Activated CD8-positive, alpha-beta memory T cell treated with anti-CD3 and anti-CD28 coated beads for 4 hours (primary cell): ENCODE results near the gene ABCA4.

Experiments
- DNase-seq, 2 donors: peaks; one replicate each; pipeline ENCODE4 v3.0.0-alpha.2; 2020; ENCODE audit warnings: low read depth in 2 of 2

The ABCA4 gene

DNA sequence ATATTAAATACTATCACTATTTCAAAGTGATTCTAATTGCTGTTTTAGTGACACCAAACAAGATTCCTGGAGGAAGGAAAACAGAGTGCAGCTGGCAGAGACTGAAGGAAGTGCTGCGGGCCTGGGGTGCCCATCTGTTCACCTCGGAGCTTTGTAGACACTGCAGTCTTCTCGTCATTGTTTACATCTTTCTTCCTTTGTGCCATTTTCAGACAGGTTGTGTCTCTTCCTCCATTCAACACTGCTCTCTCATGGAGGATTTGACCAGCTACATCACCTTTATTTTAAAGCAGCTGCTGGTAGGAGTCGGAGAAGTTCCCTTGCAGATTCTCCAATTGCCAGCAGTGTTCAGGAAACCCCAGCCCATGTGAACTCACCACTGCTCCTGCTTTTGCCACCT is 37.3 kb downstream of the ABCA4 start:
- no peak for DNase-seq

DNA sequence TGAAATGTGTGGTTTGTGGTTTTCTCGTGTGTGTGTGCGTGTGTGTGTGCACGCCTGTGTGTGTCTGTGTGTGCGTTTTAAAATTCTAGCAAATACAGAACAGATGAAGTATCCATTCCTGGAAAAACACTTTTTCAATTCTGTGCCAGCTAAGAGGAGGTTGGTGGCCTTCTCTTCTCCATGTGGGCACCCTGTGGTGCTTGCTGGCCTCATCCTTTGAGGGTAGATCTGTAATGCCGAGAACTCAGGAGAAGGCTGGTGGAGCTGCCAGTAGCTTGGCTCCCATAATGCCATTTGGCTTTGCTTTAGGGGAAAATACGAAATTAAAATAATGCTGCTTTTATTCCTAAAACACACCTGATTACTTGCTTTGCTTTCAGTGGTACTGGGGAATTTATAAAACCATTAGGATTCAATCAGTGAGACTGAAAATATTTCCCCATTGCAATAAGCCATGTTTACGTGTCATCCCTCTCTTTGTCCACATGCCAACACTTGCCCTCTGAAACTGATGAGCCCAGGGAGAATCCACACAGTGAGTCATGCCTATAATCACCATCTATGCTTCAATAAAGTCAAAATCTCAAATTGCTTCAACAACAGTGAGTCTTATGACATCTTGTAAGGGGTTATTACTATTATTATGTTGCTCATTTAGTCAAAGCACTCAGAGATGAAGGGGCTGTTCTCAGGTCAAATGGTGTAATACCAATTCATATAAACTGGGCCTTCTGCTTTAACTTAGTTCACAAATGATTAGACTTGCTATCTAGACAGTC is 39.2 kb downstream of the ABCA4 start:
- DNase-seq = no peak

DNA sequence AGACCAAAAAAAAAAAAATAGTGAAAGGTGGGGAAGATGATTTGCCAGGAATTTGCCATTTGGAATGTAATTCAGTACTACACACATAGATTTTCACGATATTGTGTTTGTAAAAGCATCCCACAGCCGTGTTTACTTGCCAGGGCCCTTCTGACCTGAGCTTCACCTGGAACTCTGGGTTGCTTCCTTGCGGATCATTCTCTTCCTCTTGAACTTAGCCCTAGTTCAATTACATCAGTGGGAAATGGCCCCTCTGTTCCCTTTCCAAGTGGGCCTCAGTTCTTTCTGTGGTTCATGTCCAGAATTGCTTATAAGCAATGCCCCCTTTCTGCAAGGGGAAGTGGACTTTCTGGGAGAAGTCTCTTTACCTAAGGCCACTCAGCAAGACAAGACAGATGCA is 41.0 kb downstream of the ABCA4 start:
- no peak for DNase-seq

DNA sequence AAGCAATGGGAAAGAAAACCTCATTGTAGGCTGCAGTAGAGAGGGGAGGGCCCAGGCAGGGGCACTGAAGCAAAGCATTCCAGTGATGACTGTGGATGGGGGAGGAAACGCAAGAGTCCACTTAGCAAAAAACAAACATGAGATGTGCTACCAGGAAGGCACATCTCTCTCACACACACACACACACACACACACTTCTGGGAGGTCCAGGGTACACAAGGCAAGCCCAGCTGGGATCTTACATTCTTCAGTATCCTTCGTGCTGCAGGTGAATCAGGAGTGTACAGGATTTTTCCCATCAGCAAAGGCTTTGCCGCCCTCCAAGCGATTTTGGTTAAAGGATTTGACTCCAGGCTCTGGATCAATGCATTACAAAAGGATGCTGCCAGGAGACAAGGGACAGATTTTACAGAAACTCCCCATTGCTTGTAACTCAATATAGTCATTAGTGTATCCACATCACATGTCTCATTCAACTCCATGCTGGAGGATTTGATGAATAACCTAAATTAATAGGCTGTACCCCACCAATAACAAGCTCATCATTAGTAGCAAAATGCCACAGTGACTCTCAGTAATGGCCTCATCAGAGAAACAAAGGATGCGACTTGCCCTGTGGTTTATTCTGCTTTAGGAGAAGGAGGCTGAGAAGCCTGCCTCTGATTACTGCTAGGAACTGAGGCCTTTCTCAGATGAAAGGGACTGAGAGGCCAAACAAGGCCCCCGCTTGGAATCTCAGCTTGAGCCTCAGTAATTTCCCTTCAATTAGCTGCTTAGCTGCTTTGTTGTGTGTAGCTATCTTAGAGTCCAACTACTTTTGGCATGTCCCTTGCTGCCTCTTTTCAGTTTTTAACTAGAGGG is 41.6 kb downstream of the ABCA4 start:
- DNase-seq = no peak

DNA sequence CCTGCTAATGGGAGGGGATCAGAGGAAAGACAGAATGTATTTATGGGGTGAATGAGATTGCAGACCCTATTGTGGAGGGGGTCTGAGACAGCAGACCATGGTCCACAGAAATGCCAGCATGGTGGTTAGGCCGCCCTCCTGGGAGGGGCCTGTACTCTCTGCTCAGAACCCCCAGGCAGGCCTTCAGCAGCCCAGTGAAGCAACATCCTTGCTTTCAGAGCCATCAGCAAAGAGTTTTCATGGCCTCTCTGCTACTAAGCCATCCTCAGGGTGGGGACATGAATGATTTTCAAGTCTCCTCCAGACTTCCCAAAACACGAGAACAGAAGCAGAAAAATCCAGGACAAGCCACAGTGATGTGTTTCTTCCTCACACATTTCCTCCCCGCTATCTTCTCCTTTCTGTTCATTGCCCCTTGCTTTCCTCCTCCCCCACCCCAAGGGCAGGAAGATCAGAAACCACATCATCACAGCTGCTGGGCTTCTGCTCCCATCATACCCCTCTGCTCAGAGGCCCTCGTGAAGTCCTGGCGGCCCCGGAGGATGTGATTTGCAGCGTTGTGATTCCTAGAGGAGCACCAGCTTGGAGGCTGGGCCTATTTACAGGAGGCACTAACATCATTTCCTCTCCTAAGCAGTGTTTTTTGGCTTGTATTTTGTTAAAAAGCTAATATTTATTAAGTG is 48.0 kb downstream of the ABCA4 start:
- DNase-seq = no peak

DNA sequence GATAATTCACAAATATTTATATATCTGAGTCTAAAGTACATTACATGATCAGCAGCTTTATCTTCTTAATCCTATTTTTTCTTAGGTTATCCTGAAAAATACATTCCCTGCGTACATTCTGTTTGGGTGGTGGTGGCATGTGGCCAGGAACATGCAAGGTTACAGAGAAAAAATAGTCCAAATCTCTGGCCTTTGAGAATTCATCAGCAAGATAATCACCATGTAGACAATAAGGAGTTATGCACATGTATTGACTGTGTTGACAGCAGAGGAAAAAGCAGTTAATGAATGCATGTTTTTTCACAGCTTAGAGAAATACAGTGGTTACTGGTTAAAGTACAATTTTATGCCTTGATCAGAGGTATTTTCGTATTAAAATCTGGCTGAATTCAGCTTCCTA is 49.0 kb downstream of the ABCA4 start:
- no peak for DNase-seq

DNA sequence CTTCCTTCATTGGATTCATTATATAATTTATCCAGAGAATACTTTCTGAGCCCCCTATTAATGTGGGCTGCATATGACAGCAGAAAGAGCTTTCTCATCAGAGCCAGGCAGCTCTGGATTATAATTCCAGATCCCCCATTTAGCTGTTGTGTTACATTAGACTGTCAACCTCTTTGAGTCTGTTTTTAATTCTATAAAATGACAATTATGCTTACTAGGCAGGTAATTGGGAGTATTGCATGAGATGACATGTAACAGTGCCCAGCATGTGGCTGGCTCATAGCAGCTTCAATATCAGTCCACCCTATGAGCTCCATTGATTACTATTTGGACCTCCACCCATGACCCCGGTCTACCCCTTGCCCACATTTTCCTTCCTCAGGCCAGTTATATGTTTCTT is 49.6 kb downstream of the ABCA4 start:
- no peak for DNase-seq

DNA sequence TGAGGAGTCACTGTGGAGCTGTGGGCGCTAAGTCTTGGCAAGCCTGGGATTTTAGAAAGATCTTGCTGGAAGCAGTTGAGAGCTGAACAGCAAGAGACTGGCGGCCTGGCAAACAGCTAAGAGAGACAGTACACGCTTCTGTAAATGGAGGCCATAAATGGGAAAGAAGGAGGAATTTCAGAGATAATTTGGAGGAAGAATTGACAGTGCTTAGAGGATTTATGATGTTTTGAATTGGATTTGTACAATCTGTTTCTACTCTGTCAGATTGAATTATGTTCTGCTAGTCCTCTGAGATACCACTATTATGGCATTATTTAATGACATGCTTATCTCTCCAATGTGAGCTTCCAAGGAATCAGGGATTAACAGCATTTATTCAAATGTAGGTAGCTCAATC is 50.1 kb downstream of the ABCA4 start:
- DNase-seq = no peak

DNA sequence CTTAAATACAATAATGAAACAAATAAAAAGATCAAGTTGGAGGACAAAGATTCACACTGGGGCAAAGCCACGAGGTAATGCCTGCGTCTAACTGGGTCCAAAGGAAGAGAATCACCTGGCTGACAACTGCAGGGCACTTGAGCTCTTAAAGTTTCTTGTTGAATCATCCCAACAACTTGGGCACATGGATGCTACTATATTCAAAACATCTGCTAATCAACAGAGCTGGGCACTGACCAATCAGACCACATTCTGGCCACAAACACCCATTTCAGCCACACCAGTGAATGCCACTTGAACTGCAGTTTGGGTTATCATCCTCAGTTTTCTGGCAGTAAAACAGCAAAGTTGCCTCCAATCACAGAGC is 51.0 kb downstream of the ABCA4 start:
- no peak for DNase-seq

DNA sequence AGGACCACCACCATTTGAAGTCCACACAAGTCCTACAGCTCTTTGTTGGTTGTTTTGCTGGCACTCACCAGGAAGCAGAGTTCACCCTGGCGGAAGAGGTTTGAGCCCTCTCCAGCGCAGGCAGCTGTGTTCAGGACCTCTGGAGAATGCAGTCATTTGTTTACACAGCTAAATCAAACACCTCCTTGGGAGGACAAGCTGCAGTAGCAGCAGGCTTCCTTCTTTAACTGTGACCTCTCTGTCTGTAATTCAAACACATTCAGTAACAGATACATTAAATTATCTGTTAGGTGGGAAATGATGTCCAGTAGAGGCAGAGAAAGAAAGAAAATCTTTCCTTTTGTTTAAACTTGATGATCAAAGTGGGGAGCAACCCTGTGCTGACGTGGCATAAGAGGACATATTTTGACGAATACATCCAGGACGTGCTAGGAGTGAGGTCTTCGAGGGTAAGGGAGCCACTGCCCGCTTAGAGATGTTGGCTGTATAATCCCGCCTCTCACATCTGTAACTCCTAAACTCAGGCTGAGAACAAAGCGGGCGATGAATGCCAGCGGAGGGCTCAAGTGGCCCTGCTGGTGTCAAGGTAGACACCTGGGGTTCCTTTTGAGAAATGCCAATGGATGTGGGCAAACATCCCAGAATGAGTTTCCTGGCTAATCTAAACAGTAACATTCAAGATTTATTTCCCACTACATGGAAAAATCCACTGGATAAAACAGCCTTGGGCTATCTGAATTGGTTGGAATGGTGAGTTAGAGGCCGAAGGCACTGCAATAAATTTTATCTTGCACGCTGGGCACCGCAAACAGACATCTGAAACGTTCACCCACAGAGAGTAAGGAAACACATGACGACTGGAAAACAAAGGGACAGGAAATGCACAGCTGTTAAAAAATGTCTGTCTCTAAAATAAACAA is 51.7 kb downstream of the ABCA4 start:
- no peak for DNase-seq

DNA sequence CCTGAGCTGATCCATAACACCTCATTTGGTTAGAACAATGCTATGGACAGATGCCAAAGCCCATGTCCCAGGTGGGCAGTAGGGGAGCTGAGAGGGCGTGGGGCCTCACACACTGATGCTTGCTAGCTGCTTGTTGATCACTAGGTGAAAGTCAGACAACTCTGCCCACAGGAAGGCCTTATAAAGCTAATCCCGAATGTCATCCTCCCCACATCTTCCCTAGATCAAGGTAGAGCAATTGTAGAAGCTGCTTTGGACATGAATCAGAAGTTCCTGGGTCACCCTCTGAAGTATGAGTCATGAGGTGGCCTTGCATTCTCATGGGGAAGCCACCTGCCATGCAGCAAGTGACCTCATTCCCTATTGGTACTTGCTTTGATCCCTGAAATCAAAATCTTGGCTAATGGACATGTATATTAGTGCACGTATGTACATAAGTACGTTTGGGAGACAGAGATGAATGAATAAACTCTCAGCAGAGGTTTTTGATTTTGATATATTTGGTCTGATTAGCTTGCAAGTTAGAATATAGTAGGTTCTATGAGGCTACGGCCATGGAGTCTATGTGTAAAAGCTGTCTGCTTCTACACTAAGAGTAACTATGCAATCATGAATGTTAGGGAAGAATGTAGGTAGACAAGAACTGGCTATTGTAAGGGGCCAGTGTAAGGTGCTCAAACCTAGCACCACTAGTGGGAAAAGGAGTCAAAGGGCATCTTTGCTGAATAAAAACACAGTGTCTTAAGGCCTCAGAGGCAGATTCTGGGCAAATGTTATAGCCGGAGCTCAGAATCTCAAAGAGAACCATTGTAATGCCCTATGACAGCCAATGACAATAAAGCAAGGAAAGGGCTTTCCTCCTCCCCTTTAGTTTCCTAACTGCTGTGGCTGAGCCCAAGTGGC is 52.6 kb downstream of the ABCA4 start:
- no peak for DNase-seq

DNA sequence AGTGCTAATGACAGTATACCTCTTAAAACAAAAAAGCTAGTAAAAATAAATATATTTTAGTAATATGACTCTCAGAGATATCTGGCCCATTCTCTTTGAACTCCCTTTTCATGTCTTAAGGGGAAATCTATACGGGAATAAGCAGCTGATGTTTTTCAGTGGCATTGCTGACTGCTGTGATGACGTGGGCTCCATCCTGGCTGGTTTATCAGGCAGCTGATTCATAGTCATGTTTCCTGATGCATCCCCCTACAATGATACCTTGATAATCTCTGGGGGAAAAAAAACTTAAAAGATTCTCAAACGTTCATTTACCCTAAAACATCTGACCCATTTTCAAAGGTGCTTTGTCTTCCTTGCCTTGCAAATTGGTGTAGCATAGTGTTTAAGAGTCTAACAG is 53.8 kb downstream of the ABCA4 start:
- no peak for DNase-seq

DNA sequence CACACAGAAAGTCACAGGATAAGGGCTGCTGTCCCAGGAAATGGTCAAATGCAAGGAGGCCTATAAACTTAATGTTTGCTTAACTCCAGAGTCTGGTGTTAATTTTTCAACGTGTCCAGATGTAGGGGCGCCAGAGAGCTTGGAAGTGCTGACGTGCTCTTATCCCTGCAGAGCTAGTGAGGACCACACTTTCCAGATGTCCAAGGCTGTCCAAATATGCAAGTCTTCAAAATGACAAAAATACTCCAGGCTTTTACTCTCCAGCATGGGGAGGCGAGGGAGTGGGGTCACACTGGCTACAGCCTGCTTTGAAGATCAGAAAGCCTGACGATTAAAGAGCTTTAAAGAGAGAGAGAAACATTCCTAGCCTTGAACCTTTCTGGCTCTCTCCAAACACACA is 57.6 kb downstream of the ABCA4 start:
- no peak for DNase-seq

DNA sequence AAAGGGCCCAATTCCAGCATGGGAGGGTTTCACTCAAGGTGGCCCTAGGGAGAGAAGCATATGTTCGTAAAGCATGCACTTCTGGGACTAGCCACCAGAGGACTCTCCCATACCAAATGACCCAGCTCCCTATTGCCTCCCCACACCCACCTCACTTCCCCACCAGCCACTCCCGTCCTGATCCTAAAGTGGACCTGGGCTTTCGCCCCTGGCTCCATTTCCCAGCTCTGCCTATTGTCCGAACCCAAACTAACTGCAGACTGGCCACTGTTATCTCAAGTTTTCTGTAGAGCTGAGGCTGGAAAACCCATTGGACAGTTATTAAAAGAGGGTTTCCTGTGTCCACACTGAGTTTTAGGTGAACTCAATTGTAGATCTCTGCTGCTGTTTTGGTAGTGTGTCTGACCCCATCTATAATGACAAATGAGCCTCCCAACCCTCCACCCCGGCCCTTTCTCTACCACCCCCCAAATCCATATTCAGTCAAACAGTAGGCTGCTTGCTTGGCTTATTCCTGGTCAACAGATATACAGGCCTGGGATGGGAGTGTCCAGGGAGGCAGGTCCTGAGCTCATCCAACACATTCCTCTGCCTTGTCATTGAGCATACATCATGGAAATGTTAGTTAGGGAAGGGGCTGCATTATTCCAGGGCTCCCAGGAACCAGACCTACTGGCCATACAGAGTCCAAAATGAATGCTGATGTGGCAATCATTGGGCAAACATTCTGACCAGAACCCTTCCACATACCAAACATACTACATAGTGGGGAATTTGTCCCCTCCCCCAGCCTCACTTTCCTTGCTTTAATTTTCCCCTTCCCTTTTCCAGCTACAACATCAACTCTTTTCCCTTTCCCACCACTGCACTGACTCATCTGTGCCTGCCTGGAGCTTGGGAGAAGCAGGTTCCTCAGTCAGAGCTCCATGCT is 59.2 kb downstream of the ABCA4 start:
- DNase-seq = no peak

DNA sequence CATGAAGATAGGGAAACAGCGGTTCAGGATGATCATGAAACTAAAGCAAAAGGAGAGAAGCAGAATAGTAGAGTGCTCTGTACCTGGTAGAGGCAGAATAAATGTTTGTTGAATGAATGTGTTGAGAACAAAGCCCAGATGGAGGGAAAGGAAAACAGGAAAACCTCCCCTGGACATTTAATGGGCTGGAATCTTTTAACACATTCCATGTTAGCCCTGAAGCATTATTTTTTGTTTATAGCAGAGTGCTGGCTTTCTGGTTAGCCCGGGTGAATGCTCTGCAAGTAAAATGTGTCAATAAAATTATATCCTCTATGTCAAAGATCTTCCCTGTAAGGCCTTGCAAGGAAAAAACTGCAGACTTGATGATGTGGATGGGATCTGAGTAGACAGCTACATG is 60.2 kb downstream of the ABCA4 start:
- no peak for DNase-seq

DNA sequence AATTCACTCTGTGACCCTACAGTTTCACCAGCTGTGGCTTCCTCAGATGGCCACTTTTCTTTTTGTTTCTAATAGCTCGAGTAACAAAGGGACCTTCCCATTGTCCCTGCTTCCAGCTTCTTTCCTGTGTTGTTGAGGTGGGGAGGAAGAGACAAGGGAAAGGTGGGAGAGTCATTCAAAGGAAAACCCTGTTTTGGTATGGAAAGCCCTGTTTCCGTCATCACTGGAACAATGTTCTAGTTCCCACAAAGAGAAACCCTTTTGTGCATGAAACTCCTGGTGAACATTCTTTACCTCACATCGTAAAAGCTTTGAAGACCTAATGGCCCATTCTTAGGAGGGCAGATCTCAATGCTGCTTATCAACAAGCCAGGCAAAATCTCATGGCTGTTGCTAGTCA is 62.2 kb downstream of the ABCA4 start:
- no peak for DNase-seq

DNA sequence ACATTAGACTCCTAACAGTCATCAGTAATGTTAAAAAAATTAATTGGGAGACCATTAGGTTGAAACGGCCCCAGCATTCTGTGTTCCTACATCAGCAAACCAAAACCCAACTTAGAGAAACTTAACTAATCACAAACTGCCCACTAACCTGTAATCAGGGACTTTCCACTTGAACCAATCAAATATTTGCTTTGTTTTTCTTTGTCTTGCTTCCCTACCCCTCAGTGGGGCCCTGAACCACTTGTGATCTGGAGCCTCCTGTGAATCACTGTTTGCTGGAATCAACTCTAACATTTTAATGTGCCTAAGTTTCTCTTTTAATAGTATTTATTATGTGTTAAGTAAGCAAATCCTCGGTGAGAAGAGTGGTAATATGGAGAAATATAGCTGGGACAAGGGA is 64.0 kb downstream of the ABCA4 start:
- no peak for DNase-seq

DNA sequence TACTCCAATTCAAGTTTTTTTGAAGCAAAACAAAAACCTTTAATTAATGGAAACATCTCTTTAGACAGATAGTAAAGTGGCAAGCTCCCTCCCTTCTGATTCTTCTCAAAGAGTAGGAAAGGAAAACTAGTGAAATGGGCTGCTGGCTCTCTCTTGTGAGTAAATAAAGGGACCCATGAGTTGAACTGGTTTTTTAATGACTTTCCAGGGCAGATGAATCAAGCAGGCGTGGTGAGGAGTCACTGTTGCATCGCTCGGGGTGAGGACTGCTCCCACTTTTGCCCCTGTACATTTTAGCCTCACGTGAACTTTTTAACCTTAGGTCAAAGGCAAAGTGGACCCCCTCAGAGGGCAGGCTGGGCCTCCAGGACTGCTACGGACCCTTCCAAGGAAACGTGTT is 64.8 kb downstream of the ABCA4 start:
- DNase-seq = no peak

DNA sequence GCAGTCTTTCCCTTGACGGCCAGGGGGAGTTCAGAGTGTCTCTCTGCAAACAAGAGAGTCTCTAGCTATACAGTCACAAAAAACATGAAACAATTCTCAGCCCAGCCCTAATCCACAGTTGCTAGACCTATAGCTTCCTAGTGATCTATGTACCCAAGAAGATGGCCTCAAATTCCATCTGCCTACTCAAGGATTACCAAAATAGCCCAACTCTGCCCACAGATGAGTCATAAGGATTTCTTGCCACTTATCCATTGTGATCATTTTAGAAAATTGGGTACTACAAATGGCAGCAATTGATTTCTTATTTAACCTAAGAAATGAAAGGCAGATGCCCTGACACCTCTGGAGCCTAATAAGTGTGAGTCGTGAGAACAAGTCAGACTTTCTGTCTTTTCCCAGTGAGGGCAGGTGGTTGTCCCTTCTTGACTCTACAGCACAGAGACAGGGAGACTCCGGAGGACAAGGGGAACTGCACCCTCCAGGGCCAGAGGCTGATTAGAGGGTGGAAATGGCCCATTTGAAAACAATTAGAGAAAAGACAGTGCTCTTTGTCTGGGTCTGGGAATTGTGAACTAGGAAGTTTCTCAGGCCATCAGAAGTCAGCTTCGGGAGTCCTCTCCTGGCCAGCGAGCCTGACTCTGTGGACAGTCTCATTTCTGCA is 65.4 kb downstream of the ABCA4 start:
- DNase-seq = no peak
